Activated CD4-positive, alpha-beta T cell treated with anti-CD3 and anti-CD28 coated beads, Interleukin-2, amount 50 U/mL, for 1 hour (primary cell): ENCODE results near the gene WDR82.

Source experiments
- DNase-seq: peaks from one replicate; pipeline ENCODE4 v3.0.0-alpha.2; 2020

WDR82 gene

DNA sequence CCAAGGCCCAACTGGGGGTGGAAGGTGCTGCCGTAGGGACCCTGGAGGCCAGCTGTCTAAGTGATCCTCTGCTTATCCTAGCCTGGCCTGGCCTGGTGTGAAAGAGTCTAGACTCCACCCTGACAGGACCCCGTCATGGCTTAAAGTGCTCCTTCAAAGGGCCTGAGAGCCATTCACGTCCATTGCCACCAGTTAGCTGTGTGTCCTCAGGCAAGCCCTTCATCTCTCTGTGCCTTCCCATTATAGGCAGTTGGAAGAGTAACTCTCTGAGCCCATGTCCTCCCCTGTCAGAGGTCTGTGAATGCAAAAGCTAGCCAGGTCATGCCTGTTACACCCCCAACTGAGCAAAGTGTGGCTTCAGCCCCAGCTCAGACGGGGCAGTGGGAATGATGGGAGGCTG lies 28.5 kb upstream of the WDR82 start:
- no peak for DNase-seq

- DNase-seq = no peak
Observed at GRCh38 chr3:52305926-52306325, 27.5 kb upstream of the WDR82 start.

- DNase-seq = no peak
Observed at GRCh38 chr3:52303811-52304210, 25.4 kb upstream of the WDR82 start.

GRCh38 chr3:52302426-52303145 lies 24.1 kb upstream of the WDR82 start:
- no peak for DNase-seq

DNA sequence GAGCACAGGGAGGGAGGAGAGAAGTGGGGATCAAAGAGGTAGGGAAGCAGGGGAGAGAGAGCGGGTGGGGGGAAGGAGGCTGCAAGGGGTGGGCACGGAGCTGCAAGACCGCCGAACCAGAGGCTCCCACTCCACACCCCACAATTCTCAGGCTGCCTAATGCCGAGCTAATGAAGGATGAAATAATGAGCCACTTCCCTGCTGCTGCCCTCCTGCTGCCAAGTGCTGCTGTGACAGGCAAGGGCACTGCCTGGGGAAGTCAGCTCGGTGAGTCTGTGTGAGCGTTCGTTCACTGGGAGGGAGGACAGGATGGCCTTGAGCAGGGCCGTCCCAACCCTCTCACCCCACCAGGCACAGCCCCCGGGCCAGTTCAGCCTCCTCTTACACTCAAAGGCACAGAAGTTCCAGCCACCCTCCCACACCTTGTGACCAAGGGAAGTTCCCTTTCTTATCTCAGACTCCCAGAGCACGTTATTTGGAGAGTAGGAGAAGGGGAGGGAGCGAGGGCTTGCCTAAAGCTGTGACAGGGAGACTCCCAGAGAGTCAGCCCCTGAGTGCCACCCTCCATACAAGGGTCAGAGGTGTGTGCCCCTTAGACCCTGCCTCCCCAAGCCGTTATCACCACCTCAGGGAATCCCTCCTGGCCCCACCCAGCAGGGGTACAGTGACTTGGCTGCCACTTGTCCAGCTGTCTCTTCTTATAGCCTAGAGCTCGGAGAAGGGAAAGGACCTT lies 21.6 kb upstream of the WDR82 start:
- no peak for DNase-seq

DNA sequence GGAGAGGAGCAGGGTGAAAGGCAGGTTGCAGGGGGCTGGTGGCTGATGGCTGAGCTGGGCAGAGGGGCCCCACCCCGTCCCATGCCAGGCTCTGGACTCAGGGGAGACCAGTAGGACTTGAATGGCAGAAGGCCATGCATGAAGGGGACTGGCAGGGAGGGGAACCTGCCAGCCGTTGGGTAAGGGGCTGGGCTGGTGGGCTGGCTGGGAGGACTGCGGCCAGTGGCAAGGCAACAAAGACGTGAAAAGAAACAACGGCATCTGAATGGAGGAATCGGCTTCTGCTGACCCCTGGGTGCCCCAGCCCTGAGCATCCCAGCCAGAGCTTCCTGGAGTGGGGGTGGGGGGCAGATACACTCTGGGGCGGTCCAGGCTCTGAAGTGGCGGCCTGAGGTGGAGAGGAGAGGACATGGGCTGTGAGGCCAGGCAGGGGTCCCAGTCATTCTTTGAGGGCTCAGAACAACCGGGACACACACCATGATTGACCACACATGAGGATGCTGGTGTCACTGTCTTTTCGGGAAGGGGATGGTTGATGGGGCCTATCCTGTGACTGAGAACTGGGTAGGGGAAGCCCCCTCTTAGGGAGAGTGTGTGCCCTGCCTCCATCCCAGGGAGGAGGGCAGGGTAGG lies 20.9 kb upstream of the WDR82 start:
- DNase-seq = no peak

- no peak for DNase-seq
Observed at GRCh38 chr3:52298149-52299098, 20.0 kb upstream of the WDR82 start.

DNA sequence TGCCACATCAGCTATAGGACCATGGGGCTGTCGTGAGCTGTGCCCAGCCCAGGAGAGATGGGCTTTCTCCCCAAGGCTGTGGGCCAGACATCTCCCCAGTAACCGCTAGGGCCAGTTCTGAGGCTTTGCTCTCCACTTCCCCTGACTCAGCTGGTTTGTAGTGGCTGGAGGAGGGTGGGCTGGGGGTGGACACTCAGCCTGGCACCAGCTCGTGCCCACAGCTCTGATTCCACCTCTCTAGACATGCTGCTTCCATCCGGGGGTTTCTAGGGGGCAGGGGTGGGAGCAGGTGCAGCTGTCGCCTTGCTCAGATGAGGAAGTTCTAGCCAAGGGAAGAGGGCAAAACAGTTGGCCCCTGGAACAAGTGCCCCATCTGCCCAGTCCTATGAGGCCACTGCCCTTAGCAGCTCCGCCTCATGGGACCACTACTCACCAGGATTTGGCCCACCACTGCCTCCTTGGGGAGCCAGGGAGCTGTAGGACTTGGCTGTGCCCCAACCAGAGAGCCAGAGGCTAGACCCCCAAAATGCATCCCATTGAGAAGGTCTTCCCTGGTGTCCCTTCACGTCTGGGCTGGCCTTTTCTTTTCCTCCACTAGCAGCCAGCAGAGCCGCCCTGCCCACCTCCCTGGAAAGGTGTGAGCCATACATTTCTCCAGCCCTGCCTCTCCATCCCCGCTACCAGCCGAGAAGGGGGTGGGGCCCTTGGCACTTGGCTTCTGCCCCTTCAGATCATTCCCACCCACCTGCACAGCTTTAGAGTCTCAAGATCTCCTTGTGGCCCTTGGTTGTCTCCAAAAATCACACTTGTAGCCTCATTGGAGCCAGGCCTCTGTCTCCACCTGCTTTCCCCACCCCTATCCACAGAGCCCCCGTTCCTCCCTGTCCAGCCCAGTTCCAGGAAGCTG lies 19.0 kb upstream of the WDR82 start:
- DNase-seq = no peak

DNA sequence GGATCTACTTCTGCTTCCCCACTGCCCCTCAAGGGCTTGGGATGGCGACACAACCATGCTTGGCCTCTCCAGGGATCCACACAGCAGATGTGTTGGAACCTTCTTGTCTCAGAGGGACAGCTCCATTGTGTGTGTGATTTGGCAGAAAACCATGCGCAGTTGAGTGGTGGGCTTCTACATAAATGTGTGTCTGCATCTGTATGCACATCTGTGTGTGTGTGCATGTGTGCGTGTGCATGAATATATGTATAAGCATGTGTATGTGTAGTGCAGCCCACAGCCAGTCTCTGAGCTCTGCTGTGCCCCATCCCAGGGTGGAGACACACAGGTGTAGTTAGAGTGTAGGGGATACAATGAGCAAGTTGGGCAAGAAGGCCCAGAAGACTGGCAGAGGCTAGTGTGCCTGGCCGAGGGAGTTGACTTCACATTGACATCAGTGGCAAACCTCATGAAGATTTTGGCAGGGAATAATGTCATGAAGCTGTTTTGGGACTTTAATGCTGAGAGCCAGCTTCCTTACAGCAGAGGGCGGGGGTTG lies 17.3 kb upstream of the WDR82 start:
- DNase-seq = no peak

- DNase-seq = no peak
Observed at GRCh38 chr3:52294320-52295150, 16.1 kb upstream of the WDR82 start.

DNA sequence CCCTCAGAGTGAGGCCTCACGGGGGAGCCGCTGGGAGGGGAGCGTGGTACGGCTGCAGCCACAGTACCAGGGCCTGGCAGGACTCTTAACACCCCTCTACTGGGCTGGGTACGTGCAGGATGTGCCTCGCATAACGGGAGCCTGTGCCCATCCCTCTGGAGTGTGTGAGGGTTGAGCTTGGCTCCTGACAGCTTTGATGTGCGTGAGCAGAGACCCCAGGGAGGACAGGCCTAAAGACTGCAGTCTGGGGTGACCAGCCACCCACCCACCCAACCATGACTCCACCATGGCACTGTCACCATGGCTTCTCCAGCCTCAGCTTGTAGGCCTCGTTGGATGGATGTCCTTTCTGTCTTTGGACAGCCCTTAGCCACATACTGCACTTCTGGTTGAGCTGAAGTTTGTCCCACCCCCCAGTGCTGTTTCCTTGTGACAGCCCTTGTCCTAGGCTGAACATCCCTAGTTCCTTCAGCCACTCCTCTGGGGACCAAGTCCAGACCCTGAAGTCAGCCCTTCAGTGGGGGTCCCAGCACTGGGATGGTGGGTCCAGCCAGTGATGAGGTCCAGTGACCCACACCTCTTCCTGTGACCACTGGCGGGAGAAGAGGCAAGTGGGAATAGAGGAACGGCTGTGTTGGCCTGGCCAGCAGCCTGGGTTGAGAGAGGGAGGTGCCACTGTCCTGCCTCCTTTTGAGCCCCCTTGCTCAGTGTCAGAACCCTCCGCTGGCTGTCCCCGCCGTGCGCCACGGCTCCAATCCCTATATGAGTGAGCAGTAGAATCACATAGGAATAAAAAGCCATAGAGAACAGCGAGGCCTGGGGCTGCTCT lies 15.3 kb upstream of the WDR82 start:
- DNase-seq = no peak

GRCh38 chr3:52292247-52293065 lies 14.0 kb upstream of the WDR82 start:
- DNase-seq = no peak

DNA sequence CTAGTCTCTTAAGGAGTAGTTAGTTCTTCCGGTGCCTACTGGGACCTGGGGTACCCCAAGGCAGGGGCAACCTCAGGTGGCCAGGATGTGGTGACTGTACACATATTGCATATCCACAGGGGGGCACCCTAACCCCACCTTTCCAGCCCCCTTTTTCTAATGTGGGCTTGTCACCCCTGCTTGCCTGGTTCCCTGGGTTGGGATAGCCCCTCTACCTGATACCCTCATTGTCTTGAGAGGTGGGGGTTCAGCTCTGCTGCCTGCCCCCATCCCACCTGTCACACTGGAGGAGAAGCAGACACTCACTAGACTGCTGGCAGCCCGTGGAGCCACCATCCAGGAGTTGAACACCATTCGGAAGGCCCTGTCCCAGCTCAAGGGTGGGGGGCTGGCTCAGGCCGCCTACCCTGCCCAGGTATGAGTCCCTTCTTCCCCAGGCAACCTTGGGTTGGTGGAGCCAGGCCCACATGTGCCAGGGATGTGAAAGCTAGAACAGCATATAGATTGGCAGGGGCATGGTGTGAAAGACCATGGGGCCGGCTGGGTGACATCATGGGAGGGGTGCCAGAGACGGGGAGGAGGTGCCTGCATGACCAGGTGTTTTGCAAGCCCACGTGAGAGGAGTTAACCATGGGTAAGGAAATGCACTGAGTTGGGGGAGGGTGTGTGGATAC lies 13.2 kb upstream of the WDR82 start:
- peak; percentile 38 for DNase-seq

- DNase-seq = no peak
Observed at GRCh38 chr3:52290596-52291507, 12.4 kb upstream of the WDR82 start.

DNA sequence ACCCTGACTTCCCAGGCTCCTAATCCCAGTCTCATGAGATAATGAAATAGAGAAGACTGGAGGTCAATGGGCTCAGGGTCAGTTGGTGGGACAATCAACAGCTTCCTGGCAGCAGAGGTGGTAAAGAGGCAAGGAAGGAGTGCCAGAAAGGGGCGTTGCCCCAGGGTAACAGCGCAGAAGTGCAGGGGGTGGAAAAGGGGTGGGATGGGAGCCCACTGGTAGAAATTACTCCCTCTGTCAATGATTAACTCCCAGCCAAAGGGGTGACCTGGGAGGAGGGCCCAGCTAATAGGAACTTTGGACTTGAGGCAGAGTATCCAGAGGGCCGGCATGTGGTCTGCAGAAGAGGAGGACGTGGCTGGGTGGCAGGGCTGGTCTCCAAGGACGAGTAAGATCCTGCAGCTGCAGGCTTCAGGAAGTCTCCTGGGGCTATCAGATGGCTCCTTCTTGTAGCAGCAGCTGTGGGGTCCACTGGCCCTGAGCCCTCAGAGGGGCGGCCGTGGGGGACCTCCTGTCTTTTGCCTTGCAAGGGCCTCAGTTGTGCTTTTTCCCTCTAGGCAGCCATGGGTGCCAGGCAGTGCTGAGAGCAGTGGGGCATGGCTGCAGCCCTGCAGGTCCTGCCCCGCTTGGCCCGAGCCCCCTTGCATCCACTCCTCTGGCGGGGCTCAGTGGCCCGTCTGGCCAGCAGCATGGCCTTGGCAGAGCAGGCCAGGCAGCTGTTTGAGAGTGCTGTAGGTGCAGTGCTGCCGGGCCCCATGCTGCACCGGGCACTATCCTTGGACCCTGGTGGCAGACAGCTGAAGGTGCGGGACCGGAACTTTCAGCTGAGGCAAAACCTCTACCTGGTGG lies 11.5 kb upstream of the WDR82 start:
- no peak for DNase-seq

- DNase-seq = no peak
Observed at GRCh38 chr3:52289338-52289746, 10.9 kb upstream of the WDR82 start.
